Mesothelial cell of epicardium (in vitro differentiated cells): ENCODE data around the gene HOXD4. TPM values are rescaled to one million over a fixed set of nuclear protein-coding genes. Genes with fewer than 3 reads are reported as not detected.

Experiments
- DNase-seq, 2 experiments: peaks; one replicate each; pipeline ENCODE4 v3.0.0; 2021; ENCODE audit warnings: low spot score in 2 of 2; ENCODE audit not compliant: unreplicated experiment in 2 of 2
- H3K27ac Mint-ChIP-seq: 2 replicates; pipeline ENCODE4 v1.8.0; 2021; ENCODE audit warnings: mixed read lengths
- H3K27me3 Mint-ChIP-seq: 2 replicates; pipeline ENCODE4 v1.8.0; 2021; ENCODE audit warnings: low read depth, mixed read lengths
- H3K36me3 Mint-ChIP-seq: 2 replicates; pipeline ENCODE4 v1.8.0; 2021; ENCODE audit warnings: mixed read lengths
- H3K4me1 Mint-ChIP-seq: 2 replicates; pipeline ENCODE4 v1.8.0; 2021; ENCODE audit warnings: mixed read lengths
- H3K4me3 Mint-ChIP-seq: 2 replicates; pipeline ENCODE4 v1.8.0; 2021; ENCODE audit warnings: mild to moderate bottlenecking, moderate library complexity, mixed read lengths
- H3K9me3 Mint-ChIP-seq: 2 replicates; pipeline ENCODE4 v1.8.0; 2021; ENCODE audit warnings: mixed read lengths
- CTCF ChIP-seq: fragments of 200-600 bp; sonication (generic); IDR thresholded peaks from one replicate; pipeline ENCODE4 v1.5.0; 2021; ENCODE audit warnings: antibody characterized with exemption; ENCODE audit not compliant: unreplicated experiment
- total RNA-seq: library from RNA; stranded (reverse); gene quantifications from 3 replicates; pipeline ENCODE4 v1.2.1, GENCODE V29; 2021

The HOXD4 gene
- total RNA-seq, 1 donor from 2014 or later: 0.67 TPM

- peaks cover 93% of the 10 kb centered on the region for H3K27me3 Mint-ChIP-seq
Observed at GRCh38 chr2:176111846-176112374, 39.4 kb upstream of the HOXD4 start.

GRCh38 chr2:176112375-176113302 is 38.7 kb upstream of the HOXD4 start:
- H3K4me1 Mint-ChIP-seq: peaks cover 4% of the 10 kb centered on the region

More at GRCh38 chr2:176111846-176112374, 39.4 kb upstream of the HOXD4 start:
- Mint-ChIP-seq H3K27ac (no peak overlapping the region), H3K9me3 (peaks cover 3% of the 10 kb centered on the region), H3K36me3 (peaks cover 3% of the 10 kb centered on the region), H3K4me3 (no peak overlapping the region), H3K4me1 (peaks cover 7% of the 10 kb centered on the region)
- no peak for TF ChIP-seq CTCF
- no peak for DNase-seq

GRCh38 chr2:176114120-176114929 is 37.0 kb upstream of the HOXD4 start:
- no peak for TF ChIP-seq CTCF
- Mint-ChIP-seq H3K27me3 (peaks cover 99% of the 10 kb centered on the region), H3K4me3 (no peak overlapping the region), H3K36me3 (peaks cover 3% of the 10 kb centered on the region), H3K27ac (no peak overlapping the region), H3K4me1 (peaks cover 1% of the 10 kb centered on the region), H3K9me3 (peaks cover 4% of the 10 kb centered on the region)
- no peak for DNase-seq

More at GRCh38 chr2:176112375-176113302, 38.7 kb upstream of the HOXD4 start:
- no peak for DNase-seq
- peaks cover 4% of the 10 kb centered on the region for H3K9me3 Mint-ChIP-seq
- peaks cover 95% of the 10 kb centered on the region for H3K27me3 Mint-ChIP-seq
- no peak for TF ChIP-seq CTCF
- H3K4me3 Mint-ChIP-seq: no peak overlapping the region
- H3K27ac Mint-ChIP-seq: no peak overlapping the region
- peaks cover 3% of the 10 kb centered on the region for H3K36me3 Mint-ChIP-seq

- H3K36me3 Mint-ChIP-seq: peaks cover 3% of the 10 kb centered on the region
- H3K27ac Mint-ChIP-seq: no peak overlapping the region
- no peak for TF ChIP-seq CTCF
- peaks cover 99% of the 10 kb centered on the region for H3K27me3 Mint-ChIP-seq
- no peak for DNase-seq
- H3K4me3 Mint-ChIP-seq: no peak overlapping the region
- peaks cover 1% of the 10 kb centered on the region for H3K4me1 Mint-ChIP-seq
- peaks cover 4% of the 10 kb centered on the region for H3K9me3 Mint-ChIP-seq
Observed at GRCh38 chr2:176114930-176115625, 36.3 kb upstream of the HOXD4 start.
